Activated CD4-positive, alpha-beta T cell treated with anti-CD3 and anti-CD28 coated beads, Interleukin-10, Interleukin-2, amounts not matched to agents 100 ng/mL and 50 ng/mL, durations not matched to agents 16 hours and 8 hours (primary cell): ENCODE results near the gene RAB4B.
A peak's percentile ranks its signal among the peaks of the same experiment; 100 is the strongest.
"Not testable (repeated sequence)": the region's sequence is repeated elsewhere in the genome, so short reads cannot be mapped to it uniquely, and the experiment has no call there.

Experiments used
- DNase-seq: peaks from one replicate; pipeline ENCODE4 v3.0.0-alpha.2; 2020

Gene RAB4B

GRCh38 chr19:40825460-40826095 lies 47.5 kb downstream of the RAB4B start:
- not testable (repeated sequence) for DNase-seq

- not testable (repeated sequence) for DNase-seq
Observed at GRCh38 chr19:40826312-40826698, 48.3 kb downstream of the RAB4B start.

- DNase-seq = not testable (repeated sequence)
Observed at GRCh38 chr19:40826699-40827385, 48.8 kb downstream of the RAB4B start.

- DNase-seq = no peak
Observed at GRCh38 chr19:40827386-40828247, 49.6 kb downstream of the RAB4B start.

GRCh38 chr19:40829205-40829604 lies 51.2 kb downstream of the RAB4B start:
- DNase-seq = no peak

GRCh38 chr19:40830741-40831140 lies 52.7 kb downstream of the RAB4B start:
- DNase-seq = not testable (repeated sequence)

GRCh38 chr19:40831502-40832430 lies 53.7 kb downstream of the RAB4B start:
- no peak for DNase-seq

- not testable (repeated sequence) for DNase-seq
Observed at GRCh38 chr19:40832431-40832790, 54.4 kb downstream of the RAB4B start.

GRCh38 chr19:40833728-40834533 lies 55.9 kb downstream of the RAB4B start:
- DNase-seq = not testable (repeated sequence)

- no peak for DNase-seq
Observed at GRCh38 chr19:40836754-40837429, 58.8 kb downstream of the RAB4B start.

GRCh38 chr19:40838477-40838876 lies 60.4 kb downstream of the RAB4B start:
- DNase-seq = not testable (repeated sequence)

- DNase-seq = not testable (repeated sequence)
Observed at GRCh38 chr19:40842012-40842411, 64.0 kb downstream of the RAB4B start.

- not testable (repeated sequence) for DNase-seq
Observed at GRCh38 chr19:40842997-40843652, 65.1 kb downstream of the RAB4B start.

GRCh38 chr19:40843653-40844052 lies 65.6 kb downstream of the RAB4B start:
- peak; percentile 69 for DNase-seq
